Left lung (tissue), 10 donors: ENCODE results near the gene NFKBIL1. TPM values are rescaled to one million over a fixed set of nuclear protein-coding genes. Genes with fewer than 3 reads are reported as not detected.

Experiments
- ATAC-seq: fragments of 200-7000 bp; cut with Tn5 transposase; one replicate; pipeline ENCODE4 v1.9.1; 2020; ENCODE audit warnings: moderate library complexity
- DNase-seq, 4 donors: peaks; one replicate each; pipeline ENCODE4 v3.0.0-alpha.2; 2013 to 2020
- H3K27ac ChIP-seq, 2 donors: fragments of 200-600 bp; sonication (generic) in 1 of 2; one replicate each; pipeline versions ENCODE4 v1.5.0 to v1.8.0; 2020 to 2021
- H3K27me3 ChIP-seq, 2 donors: fragments of 200-600 bp; sonication (generic) in 1 of 2; one replicate each; pipeline versions ENCODE4 v1.5.0 to v1.8.0; 2020 to 2021
- H3K36me3 ChIP-seq, 2 donors: fragments of 200-600 bp; sonication (generic) in 1 of 2; one replicate each; pipeline versions ENCODE4 v1.5.0 to v1.8.0; 2020 to 2021
- H3K4me1 ChIP-seq, 2 donors: fragments of 200-600 bp; one replicate each; pipeline ENCODE4 v1.8.0; 2021
- H3K4me3 ChIP-seq, 2 donors: fragments of 200-600 bp; sonication (generic) in 1 of 2; one replicate each; pipeline versions ENCODE4 v1.5.0 to v1.8.0; 2020 to 2021; ENCODE audit warnings: mild to moderate bottlenecking in 1 of 2
- H3K9me3 ChIP-seq, 2 donors: fragments of 200-600 bp; sonication (generic) in 1 of 2; one replicate each; pipeline versions ENCODE4 v1.5.0 to v1.8.0; 2020 to 2021
- intact Hi-C, 2 donors: fragments of 100-400 bp; cut with DNase I; formaldehyde crosslinking; loops; one replicate each; pipeline versions ENCODE4 v1.11.2 to v1.14.2; 2022
- polyA plus RNA-seq, 6 donors: library from polyadenylated mRNA; unstranded; fragments of 120-200 nt; gene quantifications; one replicate each; pipeline ENCODE4 v1.2.1, GENCODE V29; 2013; ENCODE audit not compliant: insufficient read length in 6 of 6
- total RNA-seq, 2 donors: library from RNA; stranded (reverse); fragmentation: NEBNext Ultra II Directional; extraction: Animal tissue kit (Norgen Biotek cat#: 25700); gene quantifications; one replicate each; pipeline ENCODE4 v1.2.1, GENCODE V29; 2021
- TF ChIP-seq, protein P1 (sequence below), 2 donors: fragments of 200-600 bp; sonication (generic) in 1 of 2; IDR thresholded peaks; one replicate each; pipeline versions ENCODE4 v1.5.0 to v1.8.0; 2021; ENCODE audit warnings: antibody characterized with exemption in 2 of 2
- donor health status: DM: no; HTN: yes; CAD: no.
- donor health status: DM: no; HTN: no; CAD: no.

NFKBIL1 gene
- total and polyA plus RNA-seq, 8 donors, result 15.0 to 25.4 (median 18.8) TPM

GRCh38 chr6:31541658-31542521, 5.5 kb upstream of the NFKBIL1 start, which contains the start of gene DDX39B:
DDX39B (minus strand) TSS chr6:31542003; CDS start chr6:31540532, 1,471 bp downstream.
- H3K4me1 ChIP-seq, result peaks cover 20 to 55% of the 10 kb centered on the region in 2 donors
- H3K4me3 ChIP-seq, result peak within 1 kb of the TSS; percentile 66 to 83
- H3K27me3 ChIP-seq, result no peaks in the 10 kb centered on the region
- H3K36me3 ChIP-seq, result peaks cover 0 to 34% of the 10 kb centered on the region in 2 donors
- H3K9me3 ChIP-seq, result no peaks in the 10 kb centered on the region
- TF ChIP-seq, protein P1, sequence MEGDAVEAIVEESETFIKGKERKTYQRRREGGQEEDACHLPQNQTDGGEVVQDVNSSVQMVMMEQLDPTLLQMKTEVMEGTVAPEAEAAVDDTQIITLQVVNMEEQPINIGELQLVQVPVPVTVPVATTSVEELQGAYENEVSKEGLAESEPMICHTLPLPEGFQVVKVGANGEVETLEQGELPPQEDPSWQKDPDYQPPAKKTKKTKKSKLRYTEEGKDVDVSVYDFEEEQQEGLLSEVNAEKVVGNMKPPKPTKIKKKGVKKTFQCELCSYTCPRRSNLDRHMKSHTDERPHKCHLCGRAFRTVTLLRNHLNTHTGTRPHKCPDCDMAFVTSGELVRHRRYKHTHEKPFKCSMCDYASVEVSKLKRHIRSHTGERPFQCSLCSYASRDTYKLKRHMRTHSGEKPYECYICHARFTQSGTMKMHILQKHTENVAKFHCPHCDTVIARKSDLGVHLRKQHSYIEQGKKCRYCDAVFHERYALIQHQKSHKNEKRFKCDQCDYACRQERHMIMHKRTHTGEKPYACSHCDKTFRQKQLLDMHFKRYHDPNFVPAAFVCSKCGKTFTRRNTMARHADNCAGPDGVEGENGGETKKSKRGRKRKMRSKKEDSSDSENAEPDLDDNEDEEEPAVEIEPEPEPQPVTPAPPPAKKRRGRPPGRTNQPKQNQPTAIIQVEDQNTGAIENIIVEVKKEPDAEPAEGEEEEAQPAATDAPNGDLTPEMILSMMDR (IDR thresholded peaks at IDR 0.05), result no peak
- intact Hi-C loops, result loop anchor here in 1 of 2 donors (10.0 kb wide), 1 partner anchor 53 kb away; the partner anchor contains the start of gene NCR3
- ATAC-seq (peak; percentile 90), DNase-seq (peak; percentile 97 to 98 (median 98))
- H3K27ac ChIP-seq, result peak within 1 kb of the TSS; percentile 95 to 96

DNA sequence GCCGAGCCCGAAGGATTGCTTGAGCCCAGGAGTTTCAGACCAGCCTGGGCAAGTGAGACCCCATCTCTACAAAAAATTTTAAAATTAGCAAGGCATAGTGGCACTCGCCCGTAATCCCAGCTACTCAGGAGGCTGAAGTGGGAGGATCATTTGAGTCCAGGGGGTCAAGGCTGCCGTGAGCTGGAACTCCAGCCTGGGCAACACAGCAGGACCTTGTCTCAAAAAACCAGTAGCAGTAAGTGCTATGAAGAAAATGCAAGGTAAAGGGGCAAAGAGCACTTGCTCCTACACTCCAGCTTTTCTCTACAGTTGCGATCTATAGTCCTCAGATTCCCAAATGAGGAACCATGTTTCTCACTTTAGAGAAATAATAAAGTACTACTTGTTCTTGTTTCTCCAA, 3.8 kb upstream of the NFKBIL1 start:
- TF ChIP-seq, protein P1 (IDR thresholded peaks at IDR 0.05), result no peak
- H3K4me1 ChIP-seq, result peaks cover 29 to 57% of the 10 kb centered on the region in 2 donors
- no peak overlapping the region for H3K27ac ChIP-seq
- intact Hi-C loops, result loop anchor here in 1 of 2 donors (10.0 kb wide), 1 partner anchor 51 kb away; the partner anchor contains the start of gene NCR3
- H3K9me3 ChIP-seq, result no peaks in the 10 kb centered on the region
- DNase-seq (no peak), ATAC-seq (no peak)
- H3K36me3 ChIP-seq, result peaks cover 0 to 17% of the 10 kb centered on the region in 2 donors
- no peak overlapping the region for H3K4me3 ChIP-seq
- no peaks in the 10 kb centered on the region for H3K27me3 ChIP-seq

DNA sequence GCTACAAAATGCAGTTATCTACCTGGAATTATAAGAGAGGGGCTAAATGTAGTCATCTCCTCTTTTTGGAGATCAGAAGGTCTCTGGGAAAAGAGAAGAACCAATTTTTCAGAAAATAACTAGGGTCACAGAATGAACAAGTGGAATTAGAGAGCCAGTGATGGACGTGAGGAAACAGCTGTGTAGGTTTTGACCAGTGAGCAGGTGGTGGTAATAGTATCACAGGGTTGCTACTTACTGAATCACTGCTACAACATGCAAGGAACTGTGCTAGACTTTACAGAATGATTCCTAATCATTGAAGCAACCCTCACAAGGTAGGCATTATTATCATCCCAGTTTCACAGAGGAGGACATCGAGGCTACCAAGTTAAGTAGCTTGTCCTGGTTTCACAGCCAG, 2.7 kb upstream of the NFKBIL1 start:
- H3K9me3 ChIP-seq, result no peaks in the 10 kb centered on the region
- H3K4me3 ChIP-seq, result no peak overlapping the region
- no peaks in the 10 kb centered on the region for H3K27me3 ChIP-seq
- H3K36me3 ChIP-seq, result peaks cover 0 to 13% of the 10 kb centered on the region in 2 donors
- intact Hi-C loops, result loop anchor here in 1 of 2 donors (10.0 kb wide), 1 partner anchor 50 kb away; the partner anchor contains the start of gene NCR3
- H3K27ac ChIP-seq, result no peak overlapping the region
- TF ChIP-seq, protein P1 (IDR thresholded peaks at IDR 0.05), result no peak
- peaks cover 23 to 52% of the 10 kb centered on the region in 2 donors for H3K4me1 ChIP-seq
- ATAC-seq (no peak), DNase-seq (no peak)

DNA sequence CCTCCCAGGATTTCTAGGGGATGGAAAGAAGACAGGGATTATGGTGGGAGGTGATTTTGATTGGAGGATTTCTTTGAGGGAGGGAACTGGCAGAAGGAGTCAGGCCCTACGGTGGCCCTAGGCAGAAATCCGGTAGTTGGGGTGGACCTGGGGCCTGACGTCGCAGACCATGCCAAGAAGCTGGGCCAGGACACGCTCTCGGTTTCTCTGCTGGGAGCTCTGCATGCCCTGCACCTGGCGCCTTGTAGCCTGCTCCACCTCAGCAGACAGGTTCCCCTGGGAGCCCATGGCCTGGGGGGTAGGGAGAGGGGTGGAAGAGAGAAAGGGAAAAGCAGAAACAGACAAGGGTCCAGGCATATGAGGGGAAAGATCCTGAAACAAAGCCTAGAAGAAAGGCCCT, 2.1 kb upstream of the NFKBIL1 start:
- Histone ChIP-seq H3K4me1 (peaks cover 17 to 46% of the 10 kb centered on the region in 2 donors), H3K4me3 (no peak overlapping the region), H3K36me3 (peaks cover 0 to 12% of the 10 kb centered on the region in 2 donors), H3K9me3 (no peaks in the 10 kb centered on the region), H3K27me3 (no peaks in the 10 kb centered on the region), H3K27ac (no peak overlapping the region)
- no peak for ATAC-seq
- TF ChIP-seq, protein P1 (IDR thresholded peaks at IDR 0.05), result no peak
- intact Hi-C loops, result loop anchor here in 1 of 2 donors (10.0 kb wide), 1 partner anchor 50 kb away; the partner anchor contains the start of gene NCR3
- peak in 1 of 4 donors; percentile 61 for DNase-seq
